Measurements from ENCODE around the gene STX18. TPM values are rescaled to one million over a fixed set of nuclear protein-coding genes. Genes with fewer than 3 reads are reported as not detected.
"Not testable (repeated sequence)": the region's sequence is repeated elsewhere in the genome, so short reads cannot be mapped to it uniquely, and the experiment has no call there.

STX18 gene
- polyA plus RNA-seq, 1 donor, result 42.5 TPM

DNA sequence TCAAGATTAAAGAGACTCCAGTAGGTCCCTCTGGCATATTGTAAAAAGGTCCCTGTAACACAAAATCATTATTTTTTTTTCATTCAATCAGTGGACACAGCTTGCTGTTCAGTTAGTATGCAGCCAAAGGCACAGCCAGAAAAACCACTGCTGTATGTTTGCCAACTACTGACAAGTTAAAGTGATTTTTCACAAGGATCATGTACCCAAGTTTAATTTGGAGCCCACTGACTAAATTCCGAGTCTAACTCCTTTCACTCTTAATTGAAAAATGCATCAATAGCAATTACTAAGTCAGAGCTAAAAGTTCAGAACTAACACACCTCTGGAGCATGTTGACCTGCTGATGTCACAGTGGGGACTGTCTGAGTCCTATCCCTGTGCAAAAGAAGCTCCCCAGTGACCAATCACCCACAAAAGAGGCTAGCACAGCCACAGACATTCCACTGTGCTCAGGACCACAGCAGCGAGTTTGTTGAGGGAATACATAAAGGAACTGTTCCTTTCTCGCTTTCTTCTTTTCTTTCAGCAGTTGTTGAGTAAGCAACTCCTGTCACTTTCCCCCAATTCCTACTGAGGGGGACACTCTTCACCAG, 60.4 kb downstream of the STX18 start:
- Histone ChIP-seq H3K4me1 (ENCODE audit: control insufficient read depth, insufficient read depth, low read length) (no peaks in the 10 kb centered on the region), H3K9me3 (ENCODE audit: control insufficient read depth, low read depth, low read length) (no peaks in the 10 kb centered on the region), H3K27me3 (ENCODE audit: control insufficient read depth, insufficient read depth, low read length) (no peaks in the 10 kb centered on the region), H3K36me3 (ENCODE audit: control insufficient read depth, insufficient read depth, low read length) (no peaks in the 10 kb centered on the region), H3K27ac (ENCODE audit: low read length) (no peak overlapping the region), H3K4me3 (ENCODE audit: low read length) (no peak overlapping the region)
- DNase-seq, result no peak
- WGBS (ENCODE audit: insufficient coverage, low lambda C conversion rate), result 83% methylated on average over 1 of the region's 3 CpGs

DNA sequence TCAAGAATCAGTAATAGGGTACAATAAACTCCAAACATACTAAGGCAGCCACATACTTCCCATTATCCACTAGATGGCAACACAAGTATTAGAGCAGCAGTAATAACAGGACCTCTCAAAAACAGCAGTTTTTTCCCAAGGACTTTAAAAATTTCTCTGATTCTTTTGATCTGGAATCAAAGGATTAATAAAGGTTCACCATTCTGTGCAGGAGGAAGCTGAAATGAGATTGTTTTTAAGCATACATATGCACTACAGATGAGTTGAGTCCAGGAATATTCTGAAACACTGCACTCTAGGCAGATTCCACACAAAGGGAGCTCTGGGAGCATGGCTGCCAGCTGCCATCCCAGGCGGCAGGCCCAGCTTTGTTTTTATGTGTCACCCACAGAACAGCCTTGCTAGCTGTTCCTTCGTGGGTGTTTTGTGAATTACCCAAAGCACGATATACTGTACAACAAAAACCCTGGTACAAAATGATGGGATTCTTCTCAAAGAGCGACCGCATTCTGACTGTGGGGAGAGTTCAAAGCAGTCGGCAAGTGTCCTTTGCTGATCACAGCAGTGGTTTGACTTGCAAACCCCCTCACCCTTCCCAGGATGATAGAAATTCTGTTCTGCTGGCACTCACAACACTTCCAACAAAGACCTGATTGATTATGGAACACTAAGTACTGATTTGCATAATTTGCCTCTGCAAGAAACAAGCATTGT, 61.0 kb downstream of the STX18 start:
- no CpG with 5 or more reads among the region's 6 CpGs for WGBS (ENCODE audit: insufficient coverage, low lambda C conversion rate)
- Histone ChIP-seq H3K27me3 (ENCODE audit: control insufficient read depth, insufficient read depth, low read length) (no peaks in the 10 kb centered on the region), H3K4me3 (ENCODE audit: low read length) (no peak overlapping the region), H3K9me3 (ENCODE audit: control insufficient read depth, low read depth, low read length) (no peaks in the 10 kb centered on the region), H3K36me3 (ENCODE audit: control insufficient read depth, insufficient read depth, low read length) (no peaks in the 10 kb centered on the region), H3K27ac (ENCODE audit: low read length) (no peak overlapping the region), H3K4me1 (ENCODE audit: control insufficient read depth, insufficient read depth, low read length) (no peaks in the 10 kb centered on the region)
- no peak for DNase-seq

DNA sequence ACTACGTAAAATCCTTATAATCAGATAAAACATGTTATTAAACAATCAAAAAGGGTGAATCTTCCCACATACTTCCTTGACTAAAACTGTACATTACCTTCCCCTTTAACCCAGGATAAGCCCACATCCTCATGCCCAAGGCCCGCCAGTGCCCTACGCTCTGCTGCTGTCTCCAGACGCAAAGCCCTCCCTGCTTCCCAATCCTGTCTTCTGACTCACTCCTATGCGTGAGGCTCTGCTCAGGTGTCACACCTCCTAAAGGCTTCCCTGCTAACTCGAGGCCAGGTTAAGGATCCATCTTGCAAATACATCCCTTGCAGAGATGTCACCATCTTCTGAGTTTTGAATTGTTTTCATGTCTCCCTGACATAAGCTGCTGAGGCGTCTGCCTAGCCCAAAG, 61.6 kb downstream of the STX18 start:
- H3K4me1 ChIP-seq (ENCODE audit: control insufficient read depth, insufficient read depth, low read length), result no peaks in the 10 kb centered on the region
- WGBS (ENCODE audit: insufficient coverage, low lambda C conversion rate), result 70% methylated on average over 2 of the region's 7 CpGs
- H3K4me3 ChIP-seq (ENCODE audit: low read length), result no peak overlapping the region
- no peaks in the 10 kb centered on the region for H3K27me3 ChIP-seq (ENCODE audit: control insufficient read depth, insufficient read depth, low read length)
- no peaks in the 10 kb centered on the region for H3K36me3 ChIP-seq (ENCODE audit: control insufficient read depth, insufficient read depth, low read length)
- no peaks in the 10 kb centered on the region for H3K9me3 ChIP-seq (ENCODE audit: control insufficient read depth, low read depth, low read length)
- DNase-seq, result no peak
- no peak overlapping the region for H3K27ac ChIP-seq (ENCODE audit: low read length)

DNA sequence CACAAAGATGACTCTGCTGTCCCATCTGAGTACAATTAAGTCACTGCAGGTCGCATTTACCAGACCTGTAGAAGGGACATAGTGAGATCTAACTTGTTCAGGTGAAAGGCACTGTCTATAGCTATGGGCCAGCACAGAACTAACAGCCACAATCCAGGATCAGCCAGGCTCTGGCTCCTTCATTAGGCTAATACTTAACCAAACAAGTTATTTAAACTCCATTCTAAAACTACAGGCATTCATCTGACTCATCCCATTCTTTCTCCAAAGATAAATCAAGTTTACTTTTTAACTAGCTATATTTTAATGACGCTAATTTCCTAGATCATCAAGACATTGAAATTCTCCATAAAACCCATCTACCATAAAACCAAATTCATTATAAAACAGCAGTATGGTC, 62.5 kb downstream of the STX18 start:
- no CpG with 5 or more reads among the region's 2 CpGs for WGBS (ENCODE audit: insufficient coverage, low lambda C conversion rate)
- Histone ChIP-seq H3K36me3 (ENCODE audit: control insufficient read depth, insufficient read depth, low read length) (no peaks in the 10 kb centered on the region), H3K27me3 (ENCODE audit: control insufficient read depth, insufficient read depth, low read length) (no peaks in the 10 kb centered on the region), H3K9me3 (ENCODE audit: control insufficient read depth, low read depth, low read length) (no peaks in the 10 kb centered on the region), H3K27ac (ENCODE audit: low read length) (no peak overlapping the region), H3K4me3 (ENCODE audit: low read length) (no peak overlapping the region), H3K4me1 (ENCODE audit: control insufficient read depth, insufficient read depth, low read length) (no peaks in the 10 kb centered on the region)
- no peak for DNase-seq

DNA sequence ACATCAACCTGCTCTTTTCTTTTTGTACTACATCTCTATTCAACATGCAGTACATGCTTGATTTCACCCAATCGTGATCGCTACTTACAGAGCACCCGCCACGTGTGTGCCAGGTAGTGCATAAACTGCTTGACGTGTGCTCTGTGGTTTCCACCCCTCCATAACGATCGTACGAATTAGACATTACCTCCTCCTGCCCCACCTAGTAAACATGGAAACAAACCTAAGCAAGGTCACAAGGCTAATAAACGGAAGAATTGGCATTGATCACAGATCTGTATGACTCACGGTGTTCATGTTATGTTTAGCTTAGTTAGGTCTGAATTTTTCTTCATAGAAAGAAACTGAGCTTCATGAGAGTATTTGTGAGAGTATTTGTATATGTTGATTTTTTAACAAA, 64.1 kb downstream of the STX18 start:
- Histone ChIP-seq H3K4me3 (ENCODE audit: low read length) (no peak overlapping the region), H3K27me3 (ENCODE audit: control insufficient read depth, insufficient read depth, low read length) (no peaks in the 10 kb centered on the region), H3K9me3 (ENCODE audit: control insufficient read depth, low read depth, low read length) (no peaks in the 10 kb centered on the region), H3K4me1 (ENCODE audit: control insufficient read depth, insufficient read depth, low read length) (no peaks in the 10 kb centered on the region), H3K36me3 (ENCODE audit: control insufficient read depth, insufficient read depth, low read length) (no peaks in the 10 kb centered on the region), H3K27ac (ENCODE audit: low read length) (no peak overlapping the region)
- DNase-seq, result no peak
- 90% methylated on average over 2 of the region's 10 CpGs for WGBS (ENCODE audit: insufficient coverage, low lambda C conversion rate)

DNA sequence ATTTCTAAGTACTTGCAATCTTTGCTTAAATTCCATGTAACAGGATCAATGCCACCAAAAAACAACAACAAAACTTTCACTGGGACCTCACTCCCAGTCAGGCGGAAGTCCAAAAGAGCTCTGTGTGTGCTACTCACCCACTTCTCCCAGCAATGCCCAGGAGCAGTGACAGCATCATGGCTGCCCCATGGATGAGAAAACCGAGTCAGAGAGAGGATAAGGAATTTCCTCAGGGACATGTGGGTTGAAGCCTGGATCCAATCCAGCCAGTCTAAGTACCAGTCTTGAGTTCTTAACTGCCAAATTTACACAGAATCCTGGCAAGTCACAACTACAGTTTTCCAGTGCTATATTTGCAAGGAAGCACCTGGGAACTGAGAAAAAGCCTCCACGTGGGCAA, 64.5 kb downstream of the STX18 start:
- Histone ChIP-seq H3K36me3 (ENCODE audit: control insufficient read depth, insufficient read depth, low read length) (no peaks in the 10 kb centered on the region), H3K4me3 (ENCODE audit: low read length) (no peak overlapping the region), H3K4me1 (ENCODE audit: control insufficient read depth, insufficient read depth, low read length) (no peaks in the 10 kb centered on the region), H3K27me3 (ENCODE audit: control insufficient read depth, insufficient read depth, low read length) (no peaks in the 10 kb centered on the region), H3K27ac (ENCODE audit: low read length) (no peak overlapping the region), H3K9me3 (ENCODE audit: control insufficient read depth, low read depth, low read length) (no peaks in the 10 kb centered on the region)
- no CpG with 5 or more reads among the region's 3 CpGs for WGBS (ENCODE audit: insufficient coverage, low lambda C conversion rate)
- no peak for DNase-seq

DNA sequence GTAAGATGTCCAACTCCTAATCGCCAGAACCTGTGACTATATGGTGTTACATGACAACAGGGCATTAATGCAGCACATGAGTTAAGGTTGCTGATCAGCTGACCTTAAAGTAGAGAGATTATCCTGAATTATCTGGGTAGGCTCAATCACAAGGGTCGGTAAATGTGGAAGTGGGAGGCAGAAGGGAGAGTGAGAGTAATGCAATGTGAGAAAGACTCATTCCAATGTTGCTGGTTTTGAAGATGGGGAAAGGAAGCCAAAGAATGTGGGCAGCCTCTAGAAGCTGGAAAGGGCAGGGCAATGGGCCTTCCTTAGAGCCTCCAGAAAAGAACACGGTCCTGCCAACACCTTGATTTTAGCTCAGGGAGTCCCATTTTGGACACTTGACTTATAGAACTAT, 67.4 kb downstream of the STX18 start:
- no peak for DNase-seq
- H3K9me3 ChIP-seq (ENCODE audit: control insufficient read depth, low read depth, low read length), result no peaks in the 10 kb centered on the region
- H3K27ac ChIP-seq (ENCODE audit: low read length), result no peak overlapping the region
- no peaks in the 10 kb centered on the region for H3K27me3 ChIP-seq (ENCODE audit: control insufficient read depth, insufficient read depth, low read length)
- no peaks in the 10 kb centered on the region for H3K4me1 ChIP-seq (ENCODE audit: control insufficient read depth, insufficient read depth, low read length)
- 100% methylated on average over 1 of the region's 3 CpGs for WGBS (ENCODE audit: insufficient coverage, low lambda C conversion rate)
- H3K4me3 ChIP-seq (ENCODE audit: low read length), result no peak overlapping the region
- peaks cover 16% of the 10 kb centered on the region for H3K36me3 ChIP-seq (ENCODE audit: control insufficient read depth, insufficient read depth, low read length)

DNA sequence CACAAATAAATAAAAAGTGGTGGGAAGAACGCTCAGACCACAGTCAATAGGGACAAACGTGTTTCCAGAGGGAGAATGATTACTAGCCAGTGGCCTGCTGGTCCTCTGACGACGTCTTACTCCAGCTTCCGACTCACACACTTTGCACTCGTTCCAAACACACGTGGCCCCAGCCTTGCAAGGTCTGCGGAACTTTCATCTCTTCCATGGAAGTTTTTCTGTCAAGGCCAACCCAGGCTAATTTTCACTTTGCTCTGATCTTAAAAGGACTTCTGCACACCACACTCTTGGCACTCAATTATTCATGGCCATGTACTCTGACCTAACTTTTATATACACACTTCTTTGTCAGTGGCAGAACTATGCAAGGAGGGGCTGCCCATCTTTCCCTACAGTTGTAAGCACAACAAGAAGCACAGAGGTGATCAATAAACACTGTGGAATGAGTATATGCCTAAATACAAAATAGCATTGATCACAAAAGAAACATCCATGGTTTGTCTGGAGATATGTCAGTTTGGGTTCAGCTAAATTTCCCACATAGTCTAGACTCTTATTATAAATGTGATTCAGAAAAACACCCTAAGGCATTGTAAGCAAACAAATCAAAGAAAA, 69.4 kb downstream of the STX18 start:
- no peak overlapping the region for H3K27ac ChIP-seq (ENCODE audit: low read length)
- no peaks in the 10 kb centered on the region for H3K9me3 ChIP-seq (ENCODE audit: control insufficient read depth, low read depth, low read length)
- DNase-seq, result peak; percentile 18 to 32
- H3K4me3 ChIP-seq (ENCODE audit: low read length), result no peak overlapping the region
- H3K4me1 ChIP-seq (ENCODE audit: control insufficient read depth, insufficient read depth, low read length), result no peaks in the 10 kb centered on the region
- H3K36me3 ChIP-seq (ENCODE audit: control insufficient read depth, insufficient read depth, low read length), result peaks cover 33% of the 10 kb centered on the region
- no CpG with 5 or more reads among the region's 8 CpGs for WGBS (ENCODE audit: insufficient coverage, low lambda C conversion rate)
- no peaks in the 10 kb centered on the region for H3K27me3 ChIP-seq (ENCODE audit: control insufficient read depth, insufficient read depth, low read length)

DNA sequence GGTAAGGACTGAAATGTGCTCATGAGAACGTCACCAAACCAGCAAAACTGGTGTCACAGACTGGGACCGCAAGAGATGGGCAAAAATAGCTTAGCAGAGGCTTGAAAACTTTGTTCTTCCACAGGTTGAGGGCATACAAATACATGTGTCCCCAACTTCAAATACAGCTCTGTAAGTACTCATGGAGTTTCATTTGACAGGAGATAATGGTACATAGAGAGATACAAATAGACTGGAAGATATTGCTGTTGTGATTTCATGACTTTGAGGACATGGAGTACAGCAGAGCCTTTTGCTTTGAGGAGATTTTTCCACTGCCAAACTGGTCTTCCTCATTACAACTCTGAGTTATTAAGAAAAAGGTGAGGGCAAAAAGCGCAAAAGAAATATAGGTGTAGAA, 70.7 kb downstream of the STX18 start:
- Histone ChIP-seq H3K4me3 (ENCODE audit: low read length) (no peak overlapping the region), H3K27ac (ENCODE audit: low read length) (no peak overlapping the region), H3K27me3 (ENCODE audit: control insufficient read depth, insufficient read depth, low read length) (no peaks in the 10 kb centered on the region), H3K36me3 (ENCODE audit: control insufficient read depth, insufficient read depth, low read length) (peaks cover 46% of the 10 kb centered on the region), H3K4me1 (ENCODE audit: control insufficient read depth, insufficient read depth, low read length) (no peaks in the 10 kb centered on the region), H3K9me3 (ENCODE audit: control insufficient read depth, low read depth, low read length) (no peaks in the 10 kb centered on the region)
- DNase-seq, result no peak
- 100% methylated on average over 1 of the region's 3 CpGs for WGBS (ENCODE audit: insufficient coverage, low lambda C conversion rate)

DNA sequence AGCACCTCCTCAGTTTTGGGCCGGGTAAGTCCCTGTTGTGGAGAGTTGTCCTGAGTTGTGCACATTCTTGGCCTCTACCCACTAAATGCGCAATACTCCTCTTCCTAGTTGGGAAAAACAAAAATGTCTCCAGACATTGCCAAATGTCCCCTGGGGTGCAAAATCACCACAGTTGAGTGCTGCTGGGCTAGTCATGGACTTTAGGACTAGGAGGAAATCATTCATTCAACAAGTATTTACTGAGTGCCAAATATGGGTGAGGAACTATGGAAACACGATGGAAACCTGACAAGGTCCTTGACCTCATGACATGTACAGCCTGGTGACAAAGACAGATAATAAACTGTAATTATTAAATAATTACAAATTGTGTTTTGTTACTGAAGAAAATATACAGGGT, 71.6 kb downstream of the STX18 start:
- Histone ChIP-seq H3K4me1 (ENCODE audit: control insufficient read depth, insufficient read depth, low read length) (no peaks in the 10 kb centered on the region), H3K27ac (ENCODE audit: low read length) (no peak overlapping the region), H3K9me3 (ENCODE audit: control insufficient read depth, low read depth, low read length) (no peaks in the 10 kb centered on the region), H3K4me3 (ENCODE audit: low read length) (no peak overlapping the region), H3K36me3 (ENCODE audit: control insufficient read depth, insufficient read depth, low read length) (peaks cover 55% of the 10 kb centered on the region), H3K27me3 (ENCODE audit: control insufficient read depth, insufficient read depth, low read length) (no peaks in the 10 kb centered on the region)
- no peak for DNase-seq
- no CpG with 5 or more reads among the region's 3 CpGs for WGBS (ENCODE audit: insufficient coverage, low lambda C conversion rate)

DNA sequence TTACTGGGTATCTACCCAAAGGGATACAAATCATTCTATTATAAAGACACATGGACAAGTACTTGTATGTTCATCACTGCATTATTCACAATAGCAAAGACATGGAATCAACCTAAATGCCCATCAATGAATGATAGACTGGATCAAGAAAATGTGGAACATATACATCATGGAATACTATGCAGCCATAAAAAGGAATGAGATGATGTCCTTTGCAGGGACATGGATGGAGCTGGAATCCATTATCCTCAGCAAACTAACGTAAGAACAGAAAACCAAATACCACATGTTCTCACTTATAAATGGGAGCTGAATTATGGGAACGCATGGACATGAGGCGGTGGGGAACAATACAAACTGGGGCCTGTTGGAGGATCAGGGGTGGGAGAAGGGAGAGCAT, 76.6 kb downstream of the STX18 start:
- not testable (repeated sequence) for H3K27ac ChIP-seq (ENCODE audit: low read length); H3K9me3 ChIP-seq (ENCODE audit: control insufficient read depth, low read depth, low read length); H3K4me1 ChIP-seq (ENCODE audit: control insufficient read depth, insufficient read depth, low read length); DNase-seq; H3K4me3 ChIP-seq (ENCODE audit: low read length); H3K27me3 ChIP-seq (ENCODE audit: control insufficient read depth, insufficient read depth, low read length)
- no CpG with 5 or more reads among the region's 3 CpGs for WGBS (ENCODE audit: insufficient coverage, low lambda C conversion rate)
- peaks cover 53% of the 10 kb centered on the region for H3K36me3 ChIP-seq (ENCODE audit: control insufficient read depth, insufficient read depth, low read length)
